Measurements from ENCODE around the gene SEPTIN5. TPM values are rescaled to one million over a fixed set of nuclear protein-coding genes. Genes with fewer than 3 reads are reported as not detected.

SEPTIN5 gene
- polyA plus RNA-seq, 1 experiment, result 38.8 TPM

- H3K36me3 ChIP-seq (ENCODE audit: control insufficient read depth, insufficient read depth, low read length), result no peaks in the 10 kb centered on the region
- DNase-seq (ENCODE audit: low read depth), result no peak
- TF ChIP-seq CTCF (IDR thresholded peaks at IDR 0.05; ENCODE audit: insufficient read depth, low read depth, low read length), result no peak
- ChIA-PET CTCF (interaction anchor here (0.7 to 3.9 kb wide), 17 partner anchors 8 to 334 kb away, joined by 3 to 62 read pairs (median 6); no protein-coding TSS in a partner anchor), POLR2A (no interaction called here)
- H3K27me3 ChIP-seq (ENCODE audit: control insufficient read depth, insufficient read depth, low read length), result peaks cover 2% of the 10 kb centered on the region
- H3K4me3 ChIP-seq (ENCODE audit: low read depth, low read length), result no peak overlapping the region
These were observed 35.3 kb upstream of the SEPTIN5 start for GRCh38 chr22:19678949-19679521.

- TF ChIP-seq CTCF (IDR thresholded peaks at IDR 0.05; ENCODE audit: insufficient read depth, low read depth, low read length), result peak; percentile 90
- no peak for DNase-seq (ENCODE audit: low read depth)
- no peaks in the 10 kb centered on the region for H3K36me3 ChIP-seq (ENCODE audit: control insufficient read depth, insufficient read depth, low read length)
- ChIA-PET CTCF (interaction anchor here (0.6 to 3.9 kb wide), 22 partner anchors 9 to 333 kb away, joined by 3 to 62 read pairs (median 4); no protein-coding TSS in a partner anchor), POLR2A (no interaction called here)
- no peak overlapping the region for H3K4me3 ChIP-seq (ENCODE audit: low read depth, low read length)
- H3K27me3 ChIP-seq (ENCODE audit: control insufficient read depth, insufficient read depth, low read length), result no peaks in the 10 kb centered on the region
These were observed 34.7 kb upstream of the SEPTIN5 start for GRCh38 chr22:19679522-19680101.

GRCh38 chr22:19680287-19680881 lies 33.9 kb upstream of the SEPTIN5 start:
- no peaks in the 10 kb centered on the region for H3K36me3 ChIP-seq (ENCODE audit: control insufficient read depth, insufficient read depth, low read length)
- TF ChIP-seq CTCF (IDR thresholded peaks at IDR 0.05; ENCODE audit: insufficient read depth, low read depth, low read length), result no peak
- ChIA-PET POLR2A (no interaction called here), CTCF (interaction anchor here (0.6 to 3.9 kb wide), 16 partner anchors 8 to 268 kb away, joined by 3 to 62 read pairs (median 6); no protein-coding TSS in a partner anchor)
- no peaks in the 10 kb centered on the region for H3K27me3 ChIP-seq (ENCODE audit: control insufficient read depth, insufficient read depth, low read length)
- DNase-seq (ENCODE audit: low read depth), result no peak
- no peak overlapping the region for H3K4me3 ChIP-seq (ENCODE audit: low read depth, low read length)

- no peak for TF ChIP-seq CTCF (IDR thresholded peaks at IDR 0.05; ENCODE audit: insufficient read depth, low read depth, low read length)
- Histone ChIP-seq H3K4me3 (ENCODE audit: low read depth, low read length) (no peak overlapping the region), H3K27me3 (ENCODE audit: control insufficient read depth, insufficient read depth, low read length) (no peaks in the 10 kb centered on the region), H3K36me3 (ENCODE audit: control insufficient read depth, insufficient read depth, low read length) (no peaks in the 10 kb centered on the region)
- POLR2A ChIA-PET, result no interaction called here
- CTCF ChIA-PET, result interaction anchor here (2.5 to 3.9 kb wide), 5 partner anchors 7 to 36 kb away, joined by 11 to 62 read pairs (median 15); no protein-coding TSS in a partner anchor
- no peak for DNase-seq (ENCODE audit: low read depth)
These were observed 33.1 kb upstream of the SEPTIN5 start for GRCh38 chr22:19680911-19681862.

Data from BJ (cell line).